ENCODE results near the gene SLC30A7.
A peak's percentile ranks its signal among the peaks of the same experiment; 100 is the strongest.

SLC30A7 gene

GRCh38 chr1:100891380-100891779 is 4.5 kb upstream of the SLC30A7 start:
- H3K27me3 ChIP-seq (ENCODE audit: control insufficient read depth, insufficient read depth, low read length), result no peaks in the 10 kb centered on the region
- H3K9me3 ChIP-seq (ENCODE audit: control insufficient read depth, insufficient read depth, low read depth, low read length), result peaks cover 32% of the 10 kb centered on the region
- peaks cover 3% of the 10 kb centered on the region; the same call in 1 of the 2 replicates for H3K4me1 ChIP-seq (ENCODE audit: control insufficient read depth, insufficient read depth, low read length)
- no peak overlapping the region for H3K27ac ChIP-seq (ENCODE audit: low read depth, low read length)
- no peak overlapping the region for H3K4me3 ChIP-seq (ENCODE audit: low read depth, low read length)
- peaks cover 55% of the 10 kb centered on the region for H3K36me3 ChIP-seq (ENCODE audit: control insufficient read depth, insufficient read depth, low read length)
- no peak overlapping the region for H3K9ac ChIP-seq (ENCODE audit: low read length)

GRCh38 chr1:100892554-100892953 is 3.3 kb upstream of the SLC30A7 start:
- H3K9me3 ChIP-seq (ENCODE audit: control insufficient read depth, insufficient read depth, low read depth, low read length), result peaks cover 32% of the 10 kb centered on the region

GRCh38 chr1:100893718-100894117 is 2.2 kb upstream of the SLC30A7 start:
- no peak overlapping the region for H3K9ac ChIP-seq (ENCODE audit: low read length)
- peaks cover 3% of the 10 kb centered on the region for H3K4me1 ChIP-seq (ENCODE audit: control insufficient read depth, insufficient read depth, low read length)
- no peak overlapping the region for H3K27ac ChIP-seq (ENCODE audit: low read depth, low read length)
- peaks cover 37% of the 10 kb centered on the region for H3K36me3 ChIP-seq (ENCODE audit: control insufficient read depth, insufficient read depth, low read length)
- peak overlapping the region; percentile 95 for H3K4me3 ChIP-seq (ENCODE audit: low read depth, low read length)
- peaks cover 30% of the 10 kb centered on the region for H3K9me3 ChIP-seq (ENCODE audit: control insufficient read depth, insufficient read depth, low read depth, low read length)
- H3K27me3 ChIP-seq (ENCODE audit: control insufficient read depth, insufficient read depth, low read length), result no peaks in the 10 kb centered on the region

More at GRCh38 chr1:100892554-100892953, 3.3 kb upstream of the SLC30A7 start:
- peaks cover 3% of the 10 kb centered on the region for H3K4me1 ChIP-seq (ENCODE audit: control insufficient read depth, insufficient read depth, low read length)
- H3K36me3 ChIP-seq (ENCODE audit: control insufficient read depth, insufficient read depth, low read length), result peaks cover 46% of the 10 kb centered on the region
- H3K27ac ChIP-seq (ENCODE audit: low read depth, low read length), result no peak overlapping the region
- H3K9ac ChIP-seq (ENCODE audit: low read length), result no peak overlapping the region
- no peak overlapping the region for H3K4me3 ChIP-seq (ENCODE audit: low read depth, low read length)
- no peaks in the 10 kb centered on the region for H3K27me3 ChIP-seq (ENCODE audit: control insufficient read depth, insufficient read depth, low read length)

GRCh38 chr1:100894603-100895539 is 1.0 kb upstream of the SLC30A7 start, which contains the start of gene EXTL2:
Gene EXTL2, minus strand, starts transcription at chr1:100894842. Its CDS starts 6,085 bp downstream, at chr1:100888757.
- H3K27ac ChIP-seq (ENCODE audit: low read depth, low read length), result peak within 1 kb of the TSS; percentile 65
- peaks cover 3% of the 10 kb centered on the region for H3K4me1 ChIP-seq (ENCODE audit: control insufficient read depth, insufficient read depth, low read length)
- no peaks in the 10 kb centered on the region for H3K27me3 ChIP-seq (ENCODE audit: control insufficient read depth, insufficient read depth, low read length)
- H3K36me3 ChIP-seq (ENCODE audit: control insufficient read depth, insufficient read depth, low read length), result peaks cover 38% of the 10 kb centered on the region
- H3K9ac ChIP-seq (ENCODE audit: low read length), result peak within 1 kb of the TSS; percentile 83
- H3K4me3 ChIP-seq (ENCODE audit: low read depth, low read length), result peak within 1 kb of the TSS; percentile 95
- H3K9me3 ChIP-seq (ENCODE audit: control insufficient read depth, insufficient read depth, low read depth, low read length), result peaks cover 18% of the 10 kb centered on the region

GRCh38 chr1:100896481-100896982 is 642 bp downstream of the SLC30A7 start:
- H3K4me1 ChIP-seq (ENCODE audit: control insufficient read depth, insufficient read depth, low read length), result peaks cover 3% of the 10 kb centered on the region
- H3K36me3 ChIP-seq (ENCODE audit: control insufficient read depth, insufficient read depth, low read length), result peaks cover 40% of the 10 kb centered on the region
- H3K27me3 ChIP-seq (ENCODE audit: control insufficient read depth, insufficient read depth, low read length), result no peaks in the 10 kb centered on the region
- peak overlapping the region; percentile 88 for H3K9ac ChIP-seq (ENCODE audit: low read length)
- peak overlapping the region; percentile 66; the same call in 1 of the 2 replicates for H3K27ac ChIP-seq (ENCODE audit: low read depth, low read length)
- peak overlapping the region; percentile 95 for H3K4me3 ChIP-seq (ENCODE audit: low read depth, low read length)
- H3K9me3 ChIP-seq (ENCODE audit: control insufficient read depth, insufficient read depth, low read depth, low read length), result peaks cover 4% of the 10 kb centered on the region; the same call in 1 of the 2 replicates

GRCh38 chr1:100902365-100902764 is 6.5 kb downstream of the SLC30A7 start:
- Histone ChIP-seq H3K27me3 (ENCODE audit: control insufficient read depth, insufficient read depth, low read length) (no peaks in the 10 kb centered on the region), H3K4me1 (ENCODE audit: control insufficient read depth, insufficient read depth, low read length) (no peaks in the 10 kb centered on the region; the same call in 1 of the 2 replicates), H3K4me3 (ENCODE audit: low read depth, low read length) (no peak overlapping the region), H3K36me3 (ENCODE audit: control insufficient read depth, insufficient read depth, low read length) (peaks cover 66% of the 10 kb centered on the region), H3K9me3 (ENCODE audit: control insufficient read depth, insufficient read depth, low read depth, low read length) (no peaks in the 10 kb centered on the region), H3K9ac (ENCODE audit: low read length) (no peak overlapping the region), H3K27ac (ENCODE audit: low read depth, low read length) (no peak overlapping the region)

- Histone ChIP-seq H3K9ac (ENCODE audit: low read length) (no peak overlapping the region), H3K27me3 (ENCODE audit: control insufficient read depth, insufficient read depth, low read length) (no peaks in the 10 kb centered on the region), H3K9me3 (ENCODE audit: control insufficient read depth, insufficient read depth, low read depth, low read length) (no peaks in the 10 kb centered on the region), H3K4me3 (ENCODE audit: low read depth, low read length) (no peak overlapping the region), H3K36me3 (ENCODE audit: control insufficient read depth, insufficient read depth, low read length) (peaks cover 77% of the 10 kb centered on the region), H3K4me1 (ENCODE audit: control insufficient read depth, insufficient read depth, low read length) (no peaks in the 10 kb centered on the region), H3K27ac (ENCODE audit: low read depth, low read length) (no peak overlapping the region)
Observed at GRCh38 chr1:100903777-100904176, 7.9 kb downstream of the SLC30A7 start.

- no peak overlapping the region for H3K9ac ChIP-seq (ENCODE audit: low read length)
- H3K4me3 ChIP-seq (ENCODE audit: low read depth, low read length), result no peak overlapping the region
- peaks cover 77% of the 10 kb centered on the region for H3K36me3 ChIP-seq (ENCODE audit: control insufficient read depth, insufficient read depth, low read length)
- H3K27ac ChIP-seq (ENCODE audit: low read depth, low read length), result no peak overlapping the region
- H3K27me3 ChIP-seq (ENCODE audit: control insufficient read depth, insufficient read depth, low read length), result no peaks in the 10 kb centered on the region
- H3K4me1 ChIP-seq (ENCODE audit: control insufficient read depth, insufficient read depth, low read length), result no peaks in the 10 kb centered on the region
- H3K9me3 ChIP-seq (ENCODE audit: control insufficient read depth, insufficient read depth, low read depth, low read length), result no peaks in the 10 kb centered on the region
Observed at GRCh38 chr1:100904528-100904927, 8.6 kb downstream of the SLC30A7 start.

GRCh38 chr1:100905181-100905580 is 9.3 kb downstream of the SLC30A7 start:
- H3K9me3 ChIP-seq (ENCODE audit: control insufficient read depth, insufficient read depth, low read depth, low read length), result no peaks in the 10 kb centered on the region
- no peak overlapping the region for H3K27ac ChIP-seq (ENCODE audit: low read depth, low read length)
- no peaks in the 10 kb centered on the region for H3K4me1 ChIP-seq (ENCODE audit: control insufficient read depth, insufficient read depth, low read length)
- no peak overlapping the region for H3K9ac ChIP-seq (ENCODE audit: low read length)
- no peaks in the 10 kb centered on the region for H3K27me3 ChIP-seq (ENCODE audit: control insufficient read depth, insufficient read depth, low read length)
- H3K36me3 ChIP-seq (ENCODE audit: control insufficient read depth, insufficient read depth, low read length), result peaks cover 77% of the 10 kb centered on the region
- no peak overlapping the region for H3K4me3 ChIP-seq (ENCODE audit: low read depth, low read length)

- Histone ChIP-seq H3K9ac (ENCODE audit: low read length) (no peak overlapping the region), H3K27me3 (ENCODE audit: control insufficient read depth, insufficient read depth, low read length) (no peaks in the 10 kb centered on the region), H3K36me3 (ENCODE audit: control insufficient read depth, insufficient read depth, low read length) (peaks cover 81% of the 10 kb centered on the region), H3K4me1 (ENCODE audit: control insufficient read depth, insufficient read depth, low read length) (no peaks in the 10 kb centered on the region), H3K27ac (ENCODE audit: low read depth, low read length) (no peak overlapping the region), H3K9me3 (ENCODE audit: control insufficient read depth, insufficient read depth, low read depth, low read length) (no peaks in the 10 kb centered on the region), H3K4me3 (ENCODE audit: low read depth, low read length) (no peak overlapping the region)
Observed at GRCh38 chr1:100907887-100908286, 12.0 kb downstream of the SLC30A7 start.

- Histone ChIP-seq H3K36me3 (ENCODE audit: control insufficient read depth, insufficient read depth, low read length) (peaks cover 85% of the 10 kb centered on the region), H3K27me3 (ENCODE audit: control insufficient read depth, insufficient read depth, low read length) (no peaks in the 10 kb centered on the region), H3K9me3 (ENCODE audit: control insufficient read depth, insufficient read depth, low read depth, low read length) (no peaks in the 10 kb centered on the region)
Observed at GRCh38 chr1:100909018-100909417, 13.1 kb downstream of the SLC30A7 start.

More at GRCh38 chr1:100909018-100909417, 13.1 kb downstream of the SLC30A7 start:
- Histone ChIP-seq H3K27ac (ENCODE audit: low read depth, low read length) (no peak overlapping the region), H3K9ac (ENCODE audit: low read length) (no peak overlapping the region), H3K4me3 (ENCODE audit: low read depth, low read length) (no peak overlapping the region), H3K4me1 (ENCODE audit: control insufficient read depth, insufficient read depth, low read length) (no peaks in the 10 kb centered on the region)

Measured in HUES6 (cell line).